Measurements from ENCODE around the gene EHF.
"Not testable (repeated sequence)": the region's sequence is repeated elsewhere in the genome, so short reads cannot be mapped to it uniquely, and the experiment has no call there.

Gene EHF

DNA sequence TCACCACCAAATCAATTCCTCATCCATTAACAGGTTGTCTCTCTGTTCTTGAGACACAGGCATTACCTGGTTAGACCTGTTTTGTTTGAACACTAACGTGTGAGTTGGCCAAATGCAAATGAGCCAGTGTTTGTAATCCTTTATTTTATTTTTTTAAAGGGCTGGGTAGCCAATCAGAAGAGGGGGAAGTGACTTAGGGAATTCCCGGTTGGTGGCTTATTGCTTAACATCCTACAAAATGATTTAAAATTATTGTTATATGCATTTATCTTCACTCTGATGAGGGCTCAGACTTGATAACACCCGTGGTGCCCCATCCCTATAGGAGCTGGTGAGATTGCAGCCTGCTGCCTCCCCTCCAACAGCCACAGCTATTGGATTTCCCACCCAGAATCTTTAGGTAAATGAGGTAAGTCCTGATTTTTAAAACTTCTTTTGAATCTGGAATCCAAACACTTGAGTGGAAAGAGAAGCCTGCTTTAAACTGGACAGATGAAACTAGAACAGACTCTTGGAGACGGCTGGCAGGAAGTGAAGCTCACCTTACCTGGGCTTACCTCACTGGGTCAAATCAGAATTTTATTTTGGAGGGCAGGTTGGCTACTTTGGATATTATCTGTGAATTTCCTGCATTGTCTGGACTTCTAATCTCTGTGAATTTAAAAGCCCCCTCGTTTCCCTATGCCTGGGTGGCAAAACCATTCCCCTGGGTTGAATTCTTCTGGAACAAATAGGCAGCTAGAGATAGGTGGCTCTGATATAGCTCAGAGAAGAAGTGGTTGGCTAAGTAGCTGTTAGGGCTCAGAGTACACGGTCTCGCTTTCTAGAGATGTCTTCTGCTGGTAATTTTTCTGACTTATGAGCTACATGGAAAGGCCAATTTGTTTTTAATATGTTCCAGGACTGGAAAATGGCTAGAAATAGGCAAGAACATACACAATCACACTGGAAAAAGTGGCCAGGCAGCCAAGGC is at the start of gene EHF:
TSS of gene EHF (plus strand) at position 274 of the 973 bp plus-strand sequence. CDS start 21,538 bp downstream, outside the sequence.
- no peak for DNase-seq

DNA sequence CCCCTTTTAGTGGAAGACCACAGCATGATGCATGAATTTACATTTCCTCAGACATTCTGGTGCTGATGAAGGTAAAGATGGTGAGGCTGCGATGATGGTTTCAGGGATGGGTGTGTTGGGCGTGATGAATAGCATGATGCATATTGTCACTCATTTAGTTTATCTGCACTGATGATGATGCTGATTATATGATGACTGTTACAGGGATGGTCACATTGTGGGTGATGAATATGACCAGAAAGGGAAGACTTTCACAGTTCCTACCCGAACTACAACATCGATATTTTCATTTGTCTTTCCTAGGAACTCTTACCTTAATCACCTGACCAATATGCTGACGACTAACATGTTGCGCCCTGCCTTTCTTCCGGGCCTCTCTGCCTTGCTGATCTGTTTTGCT is 47.4 kb upstream of the EHF start:
- no peak for DNase-seq

DNA sequence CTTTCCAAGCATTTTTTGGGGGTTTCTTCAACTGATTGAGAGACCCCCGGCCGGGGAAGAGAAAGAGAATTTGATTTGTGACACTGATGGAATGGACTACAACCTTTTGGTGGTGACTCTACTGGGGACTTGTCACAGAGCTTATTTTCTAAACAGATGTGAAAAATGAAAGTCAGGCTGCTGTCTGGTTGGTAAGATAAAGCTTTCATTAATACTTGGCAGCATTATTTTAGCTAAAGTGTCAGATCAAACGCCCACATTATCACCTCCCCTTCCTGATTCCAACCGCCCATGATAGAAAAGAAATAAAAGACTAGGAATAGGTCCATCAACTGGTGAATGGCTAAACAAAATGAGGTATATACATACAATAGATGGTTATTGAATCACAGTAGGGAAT is 45.6 kb upstream of the EHF start:
- DNase-seq: no peak

DNA sequence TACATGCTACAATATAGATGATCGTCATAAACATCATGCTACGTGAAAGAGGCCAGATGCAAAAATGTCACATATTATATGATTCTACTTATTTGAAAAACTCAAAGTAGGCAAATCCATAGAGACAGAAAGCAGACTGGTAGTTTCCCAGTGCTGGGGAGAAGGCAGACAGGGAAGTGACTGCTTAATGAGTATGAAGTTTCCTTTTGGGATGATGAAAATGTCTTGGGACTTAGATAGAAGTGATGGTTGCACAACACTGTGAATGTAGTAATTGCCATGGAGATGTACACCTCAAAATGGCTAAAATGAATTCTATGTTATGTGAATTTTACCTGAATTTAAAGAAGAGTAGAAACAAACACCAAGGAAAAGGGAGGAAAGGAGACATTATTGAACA is 45.2 kb upstream of the EHF start:
- no peak for DNase-seq

DNA sequence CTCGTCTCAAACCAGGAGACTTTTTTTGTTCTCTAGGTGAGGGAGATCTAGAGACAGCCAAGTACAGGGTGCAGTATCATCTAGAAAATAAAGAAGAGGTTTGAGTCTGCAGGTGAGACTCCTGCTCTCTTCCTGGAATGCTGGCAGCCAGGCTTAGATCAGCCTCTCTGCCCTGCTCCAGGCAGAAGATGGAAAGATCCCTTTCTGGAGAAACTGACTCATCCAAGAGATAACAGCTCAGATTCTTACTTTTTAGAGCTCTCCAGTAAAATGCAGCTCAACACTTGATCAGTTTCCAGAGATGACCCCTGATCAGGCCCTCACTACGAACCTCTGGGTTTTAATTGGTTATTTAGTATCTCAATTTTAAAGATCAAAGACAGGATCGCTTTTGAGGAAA is 44.6 kb upstream of the EHF start:
- DNase-seq: no peak

DNA sequence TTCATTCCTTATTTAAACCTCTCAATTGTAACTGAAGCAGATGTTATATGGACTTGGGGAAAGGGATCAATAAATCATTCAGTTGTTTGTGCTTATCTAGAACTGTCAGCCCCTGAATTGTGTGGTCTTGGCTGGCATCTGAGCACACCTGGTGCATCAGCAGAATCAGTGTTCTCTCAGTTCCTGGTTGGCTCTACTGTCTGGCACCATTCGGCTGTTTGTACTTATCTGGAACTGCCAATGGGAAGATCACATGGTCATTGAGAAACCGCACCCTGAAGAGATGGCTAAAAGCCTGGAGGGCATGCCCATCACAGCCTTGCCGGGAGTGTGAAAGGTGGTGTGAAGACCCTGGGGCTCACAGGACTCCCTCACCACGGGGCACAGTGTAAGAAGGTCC is 37.1 kb upstream of the EHF start:
- DNase-seq: no peak

DNA sequence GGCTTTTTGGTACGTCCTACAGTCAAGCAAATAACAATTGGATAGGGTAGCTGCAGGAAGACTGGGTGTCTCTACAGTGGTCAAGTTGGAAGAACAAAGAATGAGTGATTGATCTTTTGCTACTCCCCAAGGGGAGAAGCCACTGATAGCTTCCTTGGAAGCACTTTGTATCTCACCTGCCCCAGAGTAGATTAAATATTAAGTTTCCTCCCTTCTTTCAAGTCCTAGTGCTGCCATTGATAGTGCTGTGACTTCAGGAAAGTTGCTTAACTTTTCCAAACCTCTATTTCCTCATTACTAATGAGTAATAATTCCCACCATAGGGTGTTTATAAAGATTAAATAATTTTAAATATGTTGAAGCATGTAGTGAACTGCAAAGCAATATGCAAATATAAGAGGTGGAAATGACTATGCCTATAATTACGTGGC is 35.6 kb upstream of the EHF start:
- peak in 1 of 2 experiments; percentile 2 for DNase-seq

DNA sequence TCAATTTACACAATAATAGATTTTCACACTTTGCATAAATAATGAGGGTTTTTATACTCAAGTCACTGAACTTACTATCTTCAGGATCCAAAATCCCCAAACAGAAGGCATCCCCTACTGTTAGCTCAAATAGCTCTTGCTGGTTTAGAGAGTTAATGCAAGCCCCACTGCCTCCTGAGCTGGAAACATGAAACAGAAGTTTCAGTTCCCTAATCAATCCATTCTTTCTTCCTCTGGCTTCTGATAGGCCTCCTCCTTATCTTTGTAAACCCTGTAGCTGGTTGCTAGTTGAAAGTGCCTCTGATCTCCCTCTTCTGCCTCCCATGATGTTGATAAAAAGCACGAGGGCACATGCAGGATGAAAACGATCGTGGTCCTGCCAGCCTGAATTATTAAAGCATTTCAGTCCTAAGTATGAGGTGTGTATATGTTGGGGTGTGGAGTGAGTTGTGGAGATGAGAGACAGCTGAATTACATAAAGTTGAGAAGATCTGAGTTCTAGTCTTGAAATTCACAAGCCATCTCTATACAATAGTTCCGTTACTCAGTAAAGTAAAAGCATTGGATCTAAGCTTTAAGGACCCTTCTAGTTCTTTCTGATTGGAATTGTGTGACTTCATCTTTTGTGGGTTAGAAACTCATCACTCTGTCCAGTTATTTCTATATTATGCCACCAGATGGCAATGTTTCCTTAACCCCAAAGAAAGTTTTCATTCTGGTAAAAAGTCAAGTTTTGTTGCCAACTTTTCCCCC is 35.0 kb upstream of the EHF start:
- DNase-seq: peak; percentile 61 to 67

DNA sequence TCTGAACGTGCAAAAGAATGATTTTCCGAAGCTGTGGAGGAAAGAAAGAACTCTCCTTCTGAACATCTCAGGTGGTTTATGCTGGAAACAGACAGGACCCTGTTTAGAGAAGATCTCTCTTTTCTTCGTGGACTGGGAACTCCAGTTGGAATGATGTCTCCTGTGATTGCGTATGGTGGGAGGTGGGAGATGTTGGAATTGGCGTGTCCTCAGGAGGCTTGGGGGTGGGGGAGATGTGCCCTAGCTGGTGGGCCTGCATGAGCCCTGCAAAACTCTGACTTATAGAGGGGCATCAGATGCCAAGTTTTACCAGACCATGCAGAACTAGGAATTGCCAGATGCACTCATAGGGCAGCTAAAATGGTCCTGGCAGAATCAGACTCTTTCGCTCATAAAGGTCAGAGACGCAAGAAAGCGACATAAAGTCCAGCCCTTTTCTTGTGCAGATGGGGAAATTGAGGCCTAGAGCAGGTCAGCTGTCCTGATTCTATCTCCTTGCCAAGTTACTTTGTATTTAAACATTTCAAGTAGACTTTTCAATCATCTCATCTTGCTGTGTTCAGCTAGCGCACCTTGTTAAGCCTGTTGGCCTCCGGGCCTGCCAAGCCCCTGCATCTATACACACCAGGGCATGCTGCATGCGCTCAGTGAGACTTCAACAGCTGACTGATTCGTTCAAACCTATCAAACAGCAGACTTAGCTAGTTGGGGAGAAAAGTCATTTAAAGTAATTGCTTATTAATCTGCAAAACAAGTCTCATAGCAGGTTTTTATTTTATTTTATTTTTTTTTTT is 34.2 kb upstream of the EHF start:
- no peak for DNase-seq

DNA sequence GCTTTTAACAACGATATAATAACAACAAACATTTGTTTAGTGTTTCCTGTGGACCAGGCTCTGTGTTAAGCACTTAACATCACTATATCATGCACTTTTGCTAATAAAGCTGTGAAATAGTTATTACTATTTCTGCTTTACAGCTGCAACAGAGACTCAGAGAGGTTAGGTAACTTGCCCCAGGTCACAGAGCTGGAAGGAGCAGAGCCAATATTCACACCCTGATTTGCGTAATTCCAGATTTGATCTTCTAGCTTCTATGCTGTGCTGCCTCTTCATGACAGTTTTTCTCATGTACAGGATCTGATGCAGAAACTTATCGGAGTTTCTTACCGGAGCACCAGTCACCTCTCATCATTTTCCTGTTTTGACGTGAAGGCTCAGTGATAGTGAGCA is 33.6 kb upstream of the EHF start:
- no peak for DNase-seq

DNA sequence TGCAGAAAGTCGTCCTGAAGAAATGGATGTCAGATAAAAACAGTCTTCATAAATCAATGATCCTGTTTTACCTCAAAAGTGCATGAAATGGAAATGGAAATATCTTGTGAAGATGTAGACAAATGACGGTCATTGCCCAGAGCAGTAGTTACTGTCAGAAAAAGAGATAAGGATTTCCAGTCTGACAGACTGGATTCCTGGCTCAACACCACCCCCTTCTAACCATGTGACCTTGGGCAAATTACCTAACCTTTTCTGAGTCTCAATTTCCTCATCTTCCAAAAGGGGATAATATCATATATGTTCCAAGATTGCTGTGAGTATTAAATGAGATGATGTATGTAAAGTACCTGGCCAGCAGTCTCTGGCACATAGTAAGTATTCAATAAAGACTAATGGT is 32.9 kb upstream of the EHF start:
- DNase-seq: no peak

DNA sequence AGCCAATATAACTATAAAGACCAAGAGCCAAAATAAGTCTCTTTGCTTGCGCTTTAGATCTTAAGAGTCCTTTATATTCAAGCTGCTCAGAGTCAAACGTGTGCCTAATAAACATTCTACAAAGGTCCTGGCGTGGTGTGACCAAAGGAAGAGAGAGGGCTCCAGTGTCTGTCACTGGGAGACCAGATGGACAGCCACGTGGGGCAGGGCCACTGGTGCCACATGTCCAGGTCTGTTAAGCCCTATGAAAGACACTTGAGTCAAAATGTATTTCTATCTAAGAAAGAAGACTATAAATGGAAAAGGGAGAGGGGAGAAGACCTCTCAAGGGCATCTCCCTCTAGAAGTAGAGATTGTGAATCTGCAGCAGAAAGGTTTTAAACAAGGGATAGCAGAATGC is 32.2 kb upstream of the EHF start:
- no peak for DNase-seq

DNA sequence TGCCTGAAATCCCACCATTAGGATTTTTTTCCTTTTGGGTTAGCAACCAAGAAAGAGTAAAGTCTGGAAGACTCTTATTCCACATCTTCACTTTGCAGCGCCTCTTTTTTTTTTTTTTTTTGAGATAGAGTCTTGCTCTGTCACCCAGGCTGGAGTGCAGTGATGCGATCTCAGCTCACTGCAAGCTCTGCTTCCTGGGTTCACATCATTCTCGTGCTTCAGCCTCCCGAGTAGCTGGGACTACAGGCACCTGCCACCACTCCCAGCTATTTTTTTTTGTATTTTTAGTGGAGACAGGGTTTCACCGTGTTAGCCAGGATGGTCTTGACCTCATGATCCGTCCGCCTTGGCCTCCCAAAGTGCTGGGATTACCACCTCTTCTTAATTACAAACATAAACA is 31.7 kb upstream of the EHF start:
- DNase-seq: not testable (repeated sequence)

DNA sequence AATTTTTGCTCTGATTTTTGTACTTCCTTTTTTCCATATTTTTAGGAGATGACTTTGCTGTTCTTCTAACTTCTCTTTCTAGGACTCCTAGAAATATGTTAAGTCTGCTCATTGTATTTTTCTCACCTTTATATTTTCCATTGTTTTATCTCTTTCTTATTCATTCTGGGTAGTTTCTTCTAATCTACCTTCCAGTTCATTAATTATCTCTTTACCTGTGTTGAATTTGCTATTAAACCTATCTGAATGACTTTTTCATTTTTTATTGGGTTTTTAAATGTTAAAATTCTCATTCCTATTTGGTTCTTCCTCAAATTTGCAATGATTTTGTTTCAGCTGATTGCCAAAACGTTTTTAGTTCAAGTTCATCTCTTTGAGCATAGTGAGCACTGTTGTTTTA is 27.8 kb upstream of the EHF start:
- DNase-seq: no peak

DNA sequence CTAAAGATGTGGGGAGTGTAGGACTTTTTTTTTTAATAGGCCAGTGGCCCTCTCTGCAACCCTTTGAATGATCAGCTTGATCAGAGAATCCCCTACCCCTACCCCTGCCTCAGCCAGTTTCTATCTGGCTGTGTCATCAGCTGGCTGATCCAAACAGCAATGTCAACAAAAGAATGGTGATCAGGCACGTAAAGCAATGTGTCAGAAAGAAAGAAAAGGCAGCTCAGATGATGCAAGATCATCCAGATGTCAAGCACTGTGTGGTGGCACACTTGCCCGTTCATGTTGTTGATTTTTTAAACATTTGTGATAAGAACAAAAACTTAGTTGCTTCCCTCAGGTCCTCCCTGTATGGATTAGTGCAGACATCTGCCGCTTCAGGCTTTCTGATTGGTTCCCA is 26.3 kb upstream of the EHF start:
- DNase-seq: no peak

DNA sequence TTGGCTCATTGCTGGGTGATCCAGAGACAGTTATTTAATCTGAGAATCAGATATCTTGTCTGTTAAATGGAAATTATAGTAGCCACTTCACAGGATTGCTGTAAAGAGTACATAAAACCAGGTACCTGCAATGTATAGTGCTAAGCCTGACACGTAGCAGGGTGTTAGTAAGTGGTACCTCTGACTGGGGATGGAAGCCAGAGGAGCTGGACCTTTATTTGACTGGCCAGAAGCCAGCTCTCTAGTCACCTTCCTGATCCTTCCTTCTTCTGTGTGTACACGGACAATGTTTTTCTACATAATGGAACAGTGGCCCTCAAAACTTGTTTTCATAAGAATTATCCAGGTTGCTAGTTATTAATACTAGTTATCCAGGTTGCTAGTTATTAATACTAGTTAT is 25.5 kb upstream of the EHF start:
- no peak for DNase-seq

DNA sequence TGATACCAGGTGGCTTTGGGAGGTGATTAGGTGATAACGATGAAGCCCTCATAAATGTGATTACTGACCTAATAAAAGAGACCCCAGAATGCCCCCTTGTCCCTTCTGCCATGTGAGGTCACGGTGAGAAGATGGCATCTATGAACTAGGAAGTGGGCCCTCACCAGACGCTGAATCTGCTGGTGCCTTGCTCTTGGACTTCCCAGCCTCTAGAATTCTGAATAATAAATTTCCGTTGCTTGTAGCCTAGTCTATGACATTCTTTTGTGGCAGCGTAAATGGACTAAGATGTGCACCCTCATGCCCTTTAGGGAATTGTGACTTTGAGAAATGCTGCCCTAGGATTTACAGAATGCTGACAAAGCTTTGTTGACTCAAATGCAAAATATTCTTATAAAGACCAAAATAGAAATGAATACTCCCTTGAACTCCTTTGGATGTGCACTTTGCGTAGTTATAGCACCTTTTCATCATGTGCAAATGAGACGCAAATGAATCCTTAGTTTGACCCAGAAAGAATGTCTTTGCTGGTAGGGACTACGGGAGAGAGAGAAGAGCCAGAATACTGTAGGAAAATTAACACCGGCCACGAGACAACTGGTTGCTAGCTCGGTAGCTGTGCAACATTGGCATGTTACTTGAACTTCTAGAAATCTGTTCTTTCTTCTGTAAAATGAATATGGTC is 24.8 kb upstream of the EHF start:
- DNase-seq: no peak

DNA sequence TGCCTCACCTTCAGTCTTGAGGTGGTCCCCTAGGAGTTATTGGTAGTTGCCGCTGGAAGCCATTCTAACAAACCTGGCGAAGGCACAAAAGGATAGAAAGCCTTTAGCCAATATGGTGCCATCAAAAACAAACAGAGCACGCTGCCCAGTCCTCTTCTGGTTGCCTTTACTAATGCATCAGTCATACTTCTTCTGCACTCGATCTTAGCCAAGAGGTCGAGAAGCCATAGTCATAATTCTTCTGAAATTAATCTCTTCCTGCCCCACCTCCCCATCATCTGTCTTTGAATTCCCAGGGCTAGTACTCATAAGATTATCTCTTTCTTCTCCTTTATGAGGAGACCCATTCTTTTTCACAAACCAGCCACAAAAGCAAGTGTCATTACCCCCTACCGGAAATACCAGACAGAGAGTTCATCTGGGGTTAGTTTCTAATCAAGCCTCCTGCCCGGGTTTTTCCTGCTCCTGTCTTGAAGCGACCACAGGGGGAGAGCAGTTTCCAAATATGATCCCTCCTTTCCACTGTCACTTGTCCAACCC is 21.4 kb upstream of the EHF start:
- no peak for DNase-seq

DNA sequence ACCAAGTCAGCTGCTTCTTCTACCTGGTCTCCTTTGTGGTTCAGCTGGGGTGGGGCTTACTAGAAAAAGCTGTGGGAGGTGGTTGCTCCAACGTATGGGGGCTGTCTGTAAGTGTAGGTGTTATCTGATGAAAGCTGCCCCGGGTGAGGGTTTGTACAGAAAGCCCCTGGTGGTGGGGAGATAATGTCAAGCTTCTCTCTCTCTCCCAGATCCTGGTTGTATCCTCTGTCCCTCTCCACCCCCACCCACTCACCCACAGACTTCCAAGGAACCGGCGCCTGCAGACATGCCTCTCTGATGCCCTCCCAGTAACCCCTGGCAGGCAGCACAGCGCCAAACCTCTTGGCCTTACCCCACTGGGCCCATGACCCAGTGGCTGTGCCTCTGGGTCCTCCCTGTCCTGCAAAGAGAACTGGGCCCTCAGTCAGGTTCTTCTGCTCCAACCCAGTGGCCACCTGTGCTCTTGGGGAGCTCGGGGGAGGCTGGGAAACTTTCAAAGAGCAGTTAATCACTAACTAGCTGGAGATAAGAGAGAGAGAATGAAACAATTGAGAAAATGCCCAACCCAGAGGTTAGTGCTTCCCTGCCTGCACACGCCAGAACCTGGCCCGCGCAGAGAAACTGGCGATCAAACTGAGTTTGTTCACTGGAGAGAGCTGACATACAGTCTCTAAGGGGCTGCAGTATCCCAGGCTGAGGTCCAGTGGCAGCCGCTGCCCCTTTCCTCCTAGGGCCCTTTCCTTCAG is 20.4 kb upstream of the EHF start:
- no peak for DNase-seq

DNA sequence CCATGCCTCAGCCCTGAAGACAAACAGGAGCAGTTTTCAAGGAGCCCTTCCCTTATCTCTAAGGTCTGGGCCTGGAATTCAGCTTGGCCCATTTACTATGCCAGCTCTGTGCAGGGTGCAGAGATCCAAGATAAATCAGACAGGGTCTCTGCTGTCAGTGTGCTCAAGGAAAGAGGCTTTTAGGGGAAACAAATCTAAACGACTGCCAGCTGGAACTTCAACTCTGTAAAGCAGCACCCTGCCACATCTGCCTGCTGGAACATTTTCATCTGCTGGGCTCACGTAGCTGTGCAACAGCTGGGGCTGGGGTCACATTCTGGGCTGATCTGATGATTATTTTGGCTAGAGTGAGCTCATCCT is 19.8 kb upstream of the EHF start:
- no peak for DNase-seq

DNA sequence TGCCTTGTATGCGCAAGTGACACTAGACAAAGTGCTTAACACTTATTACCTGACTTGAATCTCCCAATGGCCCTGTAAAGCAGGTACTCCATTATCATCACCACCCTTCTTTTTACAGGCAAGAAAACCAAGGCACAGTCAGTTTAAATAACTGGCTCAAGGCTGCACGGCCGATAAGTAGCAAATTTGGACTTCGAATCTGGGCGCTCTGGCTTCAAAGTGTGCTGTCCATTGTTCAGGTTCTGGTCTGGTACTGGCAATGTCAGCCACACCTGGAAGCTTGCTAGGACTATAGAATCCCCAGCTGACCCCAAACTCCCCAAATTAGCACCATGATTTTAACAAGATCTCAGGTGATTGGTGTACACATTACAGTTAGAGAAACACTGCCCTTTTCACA is 19.3 kb upstream of the EHF start:
- no peak for DNase-seq

DNA sequence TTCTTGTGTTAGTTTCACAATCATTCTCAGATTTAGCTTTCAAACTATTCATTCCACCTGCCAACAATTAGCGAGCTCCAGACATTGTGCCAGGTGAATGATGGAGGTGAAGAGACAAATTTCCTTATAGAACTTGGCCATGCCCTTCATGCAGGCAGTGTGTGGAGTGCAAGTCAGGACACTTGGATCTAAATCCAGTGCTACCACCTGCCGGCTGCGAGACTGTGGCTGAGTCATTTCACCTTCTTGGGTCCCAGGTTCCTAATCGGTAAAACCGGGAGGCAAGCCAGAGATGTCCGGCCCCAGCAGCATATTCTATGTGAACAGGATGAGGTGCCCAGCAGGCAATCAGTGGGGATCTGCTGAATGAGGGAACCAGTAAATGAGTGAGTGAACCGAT is 18.6 kb upstream of the EHF start:
- DNase-seq: no peak

All from AML-193 (cell line).